GM23338 (cell line): ENCODE data around the gene PRODH2. TPM values are rescaled to one million over a fixed set of nuclear protein-coding genes. Genes with fewer than 3 reads are reported as not detected.
"Not testable (repeated sequence)": the region's sequence is repeated elsewhere in the genome, so short reads cannot be mapped to it uniquely, and the experiment has no call there.

ENCODE experiments used
- ATAC-seq: fragments of 200-7000 bp; cut with Tn5 transposase; 3 replicates; pipeline ENCODE4 v1.9.1; 2020
- DNase-seq: peaks from one replicate; pipeline ENCODE4 v3.0.0-alpha.2; 2015; ENCODE audit warnings: low spot score
- H2AFZ ChIP-seq: fragments of 200-600 bp; sonication (generic); 2 replicates; pipeline ENCODE4 v1.8.0; 2016; ENCODE audit warnings: antibody characterized with exemption, mild to moderate bottlenecking, moderate library complexity
- H3F3A ChIP-seq: fragments of 200-600 bp; sonication (generic); replicated peaks from 2 replicates; pipeline ENCODE4 v1.8.0; 2017; ENCODE audit warnings: antibody characterized with exemption, mixed run types, low read depth
- H3K27ac ChIP-seq: fragments of 200-600 bp; sonication (generic); 2 replicates; pipeline ENCODE4 v1.6.1; 2016; ENCODE audit warnings: low read depth
- H3K27me3 ChIP-seq: fragments of 200-600 bp; sonication (generic); 2 replicates; pipeline ENCODE4 v1.8.0; 2016; ENCODE audit warnings: mild to moderate bottlenecking, mixed run types, moderate library complexity; ENCODE audit not compliant: insufficient read depth
- H3K36me3 ChIP-seq: fragments of 200-600 bp; sonication (generic); 2 replicates; pipeline ENCODE4 v1.8.0; 2016; ENCODE audit warnings: mild to moderate bottlenecking; ENCODE audit not compliant: insufficient read depth
- H3K4me1 ChIP-seq: fragments of 200-600 bp; sonication (generic); 2 replicates; pipeline ENCODE4 v1.8.0; 2016; ENCODE audit warnings: mild to moderate bottlenecking, moderate library complexity; ENCODE audit not compliant: insufficient read depth
- H3K4me2 ChIP-seq: fragments of 200-600 bp; sonication (generic); 2 replicates; pipeline ENCODE4 v1.7.1; 2017; ENCODE audit warnings: mixed run types
- H3K4me3 ChIP-seq: fragments of 200-600 bp; sonication (generic); 2 replicates; pipeline ENCODE4 v1.6.1; 2016; ENCODE audit warnings: mixed run types
- H3K79me2 ChIP-seq: fragments of 200-600 bp; sonication (generic); replicated peaks from 2 replicates; pipeline ENCODE4 v1.8.0; 2017; ENCODE audit warnings: mild to moderate bottlenecking; ENCODE audit not compliant: insufficient read depth
- H3K9me2 ChIP-seq: fragments of 200-600 bp; sonication (generic); 2 replicates; pipeline ENCODE4 v1.8.0; 2017; ENCODE audit not compliant: insufficient read depth
- H4K20me1 ChIP-seq: fragments of 200-600 bp; sonication (generic); replicated peaks from 2 replicates; pipeline ENCODE4 v1.8.0; 2017; ENCODE audit warnings: mild to moderate bottlenecking; ENCODE audit not compliant: insufficient read depth
- H3K27ac Mint-ChIP-seq: 2 replicates; pipeline ENCODE4 v1.8.0; 2020; ENCODE audit warnings: inconsistent platforms, mild to moderate bottlenecking, moderate library complexity, mixed read lengths
- H3K27me3 Mint-ChIP-seq: 3 replicates; pipeline ENCODE4 v1.8.0; 2022; ENCODE audit warnings: low read depth, mild to moderate bottlenecking, moderate library complexity, mixed read lengths, inconsistent platforms; ENCODE audit not compliant: insufficient read depth, poor library complexity
- H3K36me3 Mint-ChIP-seq: 3 replicates; pipeline ENCODE4 v1.8.0; 2021; ENCODE audit warnings: low read depth, mild to moderate bottlenecking, inconsistent platforms, moderate library complexity, mixed read lengths
- H3K4me1 Mint-ChIP-seq: 3 replicates; pipeline ENCODE4 v1.8.0; 2020; ENCODE audit warnings: mild to moderate bottlenecking, inconsistent platforms, mixed read lengths
- H3K4me3 Mint-ChIP-seq: 3 replicates; pipeline ENCODE4 v1.8.0; 2021; ENCODE audit warnings: moderate library complexity, mild to moderate bottlenecking, inconsistent platforms, mixed read lengths
- H3K9me3 Mint-ChIP-seq: 3 replicates; pipeline ENCODE4 v1.8.0; 2020; ENCODE audit warnings: moderate library complexity, mild to moderate bottlenecking, inconsistent platforms, mixed read lengths
- EZH2 ChIP-seq: fragments of 200-600 bp; sonication (generic); IDR thresholded peaks from one replicate; pipeline ENCODE4 v1.8.0; 2017; ENCODE audit warnings: antibody characterized with exemption, mild to moderate bottlenecking, low read depth; ENCODE audit not compliant: unreplicated experiment
- NANOG ChIP-seq: IDR thresholded peaks from 2 replicates; pipeline ENCODE4 v1.6.1; 2016; ENCODE audit warnings: antibody characterized with exemption, borderline replicate concordance
- POLR2AphosphoS5 ChIP-seq: IDR thresholded peaks from 2 replicates; pipeline ENCODE4 v1.6.1; 2016; ENCODE audit warnings: antibody characterized with exemption, low read depth
- polyA plus RNA-seq: library from polyadenylated mRNA; unstranded; fragments of >200 nt; fragmentation: Nextera tagmentation; extraction: Ambion mirVana; gene quantifications from 2 replicates; pipeline ENCODE4 v1.2.1, GENCODE V29; 2016
- total RNA-seq: library from RNA; depleted of rRNA; stranded (reverse); fragments of >200 nt; shearing (Covaris generic); gene quantifications from 2 replicates; pipeline ENCODE4 v1.2.3, GENCODE V29; 2014
- TF ChIP-seq, protein P1 (sequence below), 2 experiments: fragments of 200-600 bp in 1 of 2; sonication (generic) in 1 of 2; conservative IDR thresholded peaks; 2 replicates each; pipeline versions ENCODE4 v1.5.1 to v1.6.1; 2016 to 2017; ENCODE audit warnings: antibody characterized with exemption in 2 of 2, low read depth in 2 of 2, mild to moderate bottlenecking in 2 of 2, moderate library complexity in 1 of 2
- TF ChIP-seq, protein P2 (sequence below): IDR thresholded peaks from 2 replicates; pipeline ENCODE4 v1.6.1; 2016; ENCODE audit warnings: antibody characterized with exemption

The PRODH2 gene
- total and polyA plus RNA-seq, 2 experiments from 2014 or later: not detected

DNA sequence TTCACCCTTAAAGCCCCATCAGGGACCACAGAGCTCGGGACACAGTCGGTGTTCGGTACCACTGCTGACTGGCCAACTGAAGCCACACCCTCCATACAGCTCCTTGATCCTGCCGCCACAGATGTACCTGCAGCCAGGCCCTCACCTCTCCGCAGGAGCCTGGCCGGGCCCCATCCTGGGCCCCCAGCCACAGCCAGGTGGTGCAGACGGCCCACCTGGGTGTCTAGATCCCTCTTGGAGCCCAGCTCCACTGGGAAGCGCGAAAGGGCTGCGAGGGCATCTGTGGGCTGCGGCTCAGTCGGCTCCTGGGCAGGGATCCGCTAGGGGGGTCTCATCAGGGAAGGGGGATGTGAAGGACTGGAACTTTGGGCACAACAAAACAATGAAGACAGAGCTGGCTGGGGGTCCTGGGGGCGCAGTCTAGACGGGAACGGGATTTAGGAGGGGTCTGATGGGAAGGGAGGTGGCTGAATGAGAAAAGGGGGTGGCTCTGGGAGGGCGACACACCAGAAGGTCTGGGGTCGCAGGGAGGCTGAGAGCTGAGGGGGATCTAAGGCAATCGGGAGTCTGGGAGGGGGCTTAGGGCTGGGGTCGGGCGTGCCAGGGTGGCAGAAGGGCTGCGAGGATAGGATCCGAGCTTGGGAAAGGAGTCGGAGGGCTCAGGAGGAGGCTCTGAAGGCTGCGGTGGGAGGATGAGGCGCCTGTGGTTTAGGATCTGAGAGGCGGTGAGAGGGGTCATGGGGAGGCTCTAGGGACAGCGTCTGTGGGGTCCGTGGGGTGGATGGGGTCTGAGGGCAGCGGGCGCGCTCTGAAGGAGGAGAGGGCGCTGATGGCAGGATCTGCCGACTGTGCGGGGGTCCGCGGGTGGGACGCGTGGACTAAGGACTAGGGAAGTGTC, 15.8 kb downstream of the PRODH2 start:
- H3K27ac ChIP-seq: no peak overlapping the region
- H4K20me1 ChIP-seq: no peaks in the 10 kb centered on the region
- TF ChIP-seq, protein P1, sequence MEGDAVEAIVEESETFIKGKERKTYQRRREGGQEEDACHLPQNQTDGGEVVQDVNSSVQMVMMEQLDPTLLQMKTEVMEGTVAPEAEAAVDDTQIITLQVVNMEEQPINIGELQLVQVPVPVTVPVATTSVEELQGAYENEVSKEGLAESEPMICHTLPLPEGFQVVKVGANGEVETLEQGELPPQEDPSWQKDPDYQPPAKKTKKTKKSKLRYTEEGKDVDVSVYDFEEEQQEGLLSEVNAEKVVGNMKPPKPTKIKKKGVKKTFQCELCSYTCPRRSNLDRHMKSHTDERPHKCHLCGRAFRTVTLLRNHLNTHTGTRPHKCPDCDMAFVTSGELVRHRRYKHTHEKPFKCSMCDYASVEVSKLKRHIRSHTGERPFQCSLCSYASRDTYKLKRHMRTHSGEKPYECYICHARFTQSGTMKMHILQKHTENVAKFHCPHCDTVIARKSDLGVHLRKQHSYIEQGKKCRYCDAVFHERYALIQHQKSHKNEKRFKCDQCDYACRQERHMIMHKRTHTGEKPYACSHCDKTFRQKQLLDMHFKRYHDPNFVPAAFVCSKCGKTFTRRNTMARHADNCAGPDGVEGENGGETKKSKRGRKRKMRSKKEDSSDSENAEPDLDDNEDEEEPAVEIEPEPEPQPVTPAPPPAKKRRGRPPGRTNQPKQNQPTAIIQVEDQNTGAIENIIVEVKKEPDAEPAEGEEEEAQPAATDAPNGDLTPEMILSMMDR (conservative IDR thresholded peaks at IDR 0.05; ENCODE audit: low read depth in 2 of 2): no peak
- peak; percentile 29 for TF ChIP-seq EZH2
- H3F3A ChIP-seq: 0 out of 2 replicates have a peak, but pooled peaks cover 4% of the 10 kb centered on the region
- Mint-ChIP-seq H3K27me3 (peaks cover 30% of the 10 kb centered on the region), H3K4me3 (peak overlapping the region; percentile 66), H3K27ac (no peak overlapping the region), H3K36me3 (no peaks in the 10 kb centered on the region), H3K4me1 (peaks cover 9% of the 10 kb centered on the region; the same call in 2 of the 3 replicates), H3K9me3 (no peaks in the 10 kb centered on the region; the same call in 2 of the 3 replicates)
- H3K27me3 ChIP-seq: peaks cover 42% of the 10 kb centered on the region
- no peaks in the 10 kb centered on the region for H3K36me3 ChIP-seq
- H2AFZ ChIP-seq: peak overlapping the region; percentile 93; the same call in 1 of the 2 replicates
- DNase-seq: peak; percentile 56
- peak overlapping the region; percentile 86 for H3K4me2 ChIP-seq
- peaks cover 10% of the 10 kb centered on the region; the same call in 1 of the 2 replicates for H3K4me1 ChIP-seq
- H3K79me2 ChIP-seq: no peaks in the 10 kb centered on the region
- H3K4me3 ChIP-seq: peak overlapping the region; percentile 56
- no peaks in the 10 kb centered on the region for H3K9me2 ChIP-seq
- peak; percentile 37 for ATAC-seq

DNA sequence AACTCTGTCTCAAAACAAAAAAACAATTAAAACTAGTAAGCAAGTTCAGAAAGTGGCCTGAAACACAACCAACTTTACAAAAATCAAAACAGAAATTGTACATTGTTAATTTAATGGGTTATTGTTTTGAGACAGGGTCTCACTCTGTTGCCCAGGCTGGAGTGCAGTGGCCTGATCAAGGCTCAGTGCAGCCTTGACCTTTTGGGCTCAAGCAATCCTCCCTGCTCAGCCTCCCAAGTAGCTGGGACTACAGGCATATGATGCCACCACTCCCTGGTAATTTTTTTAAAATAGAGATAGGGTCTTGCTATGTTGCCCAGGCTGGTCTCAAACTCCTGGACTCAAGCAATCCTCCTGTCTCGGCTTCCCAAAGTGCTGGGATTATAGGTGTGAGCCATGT, 17.1 kb downstream of the PRODH2 start:
- H3K27ac ChIP-seq, H2AFZ ChIP-seq, H3K27ac Mint-ChIP-seq, H3K4me2 ChIP-seq, H4K20me1 ChIP-seq, H3K4me1 ChIP-seq, H3K4me1 Mint-ChIP-seq, H3K79me2 ChIP-seq, H3K36me3 ChIP-seq, H3F3A ChIP-seq, H3K9me3 Mint-ChIP-seq, DNase-seq, H3K36me3 Mint-ChIP-seq, H3K9me2 ChIP-seq, H3K4me3 Mint-ChIP-seq, H3K4me3 ChIP-seq, ATAC-seq: not testable (repeated sequence)
- peaks cover 42% of the 10 kb centered on the region for H3K27me3 ChIP-seq
- peaks cover 34% of the 10 kb centered on the region for H3K27me3 Mint-ChIP-seq

DNA sequence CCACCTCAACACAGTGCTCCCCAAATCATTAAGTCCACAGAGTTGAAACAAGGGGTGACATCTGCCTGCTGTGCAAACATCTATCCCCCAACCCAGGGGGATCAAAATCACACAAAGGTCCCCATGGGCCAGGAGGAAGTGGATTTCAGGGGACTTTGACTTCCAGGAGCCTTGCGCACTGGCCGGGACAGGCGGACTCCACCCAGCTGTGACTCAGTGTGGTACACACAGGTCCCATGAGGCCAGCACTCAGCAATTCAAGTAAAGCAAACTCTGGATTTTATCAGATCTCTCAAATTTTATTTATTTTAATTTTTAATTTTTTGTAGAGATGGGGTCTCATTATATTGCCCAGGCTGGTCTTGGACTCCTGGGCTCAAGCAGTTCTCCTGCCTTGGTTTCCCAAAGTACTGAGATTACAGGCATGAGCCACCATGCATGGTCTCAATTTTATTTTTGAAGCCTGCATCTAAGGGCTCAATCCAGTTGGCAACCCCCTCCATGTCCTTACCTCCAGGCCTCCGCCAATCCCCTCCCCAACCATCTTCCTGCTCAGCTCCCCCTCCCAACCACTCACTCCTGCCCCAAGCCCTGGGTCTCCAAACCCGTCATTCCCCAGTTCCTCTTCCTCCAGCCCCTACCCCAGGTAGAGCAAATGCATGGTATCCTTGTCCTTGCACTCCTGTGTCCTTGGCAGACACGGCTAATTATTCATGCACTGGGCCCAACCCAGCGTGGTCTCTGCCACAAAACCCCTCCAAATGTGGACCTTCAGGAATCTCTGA, 19.1 kb downstream of the PRODH2 start:
- Mint-ChIP-seq H3K36me3 (no peaks in the 10 kb centered on the region), H3K9me3 (no peaks in the 10 kb centered on the region; the same call in 2 of the 3 replicates), H3K4me3 (no peak overlapping the region), H3K27ac (no peak overlapping the region), H3K27me3 (peaks cover 33% of the 10 kb centered on the region), H3K4me1 (peaks cover 11% of the 10 kb centered on the region)
- Histone ChIP-seq H3K9me2 (no peaks in the 10 kb centered on the region), H3K27me3 (peaks cover 37% of the 10 kb centered on the region), H3K36me3 (no peaks in the 10 kb centered on the region), H3F3A (0 out of 2 replicates have a peak, but pooled peaks cover 5% of the 10 kb centered on the region), H2AFZ (no peak overlapping the region), H3K27ac (no peak overlapping the region), H3K4me1 (peaks cover 10% of the 10 kb centered on the region; the same call in 1 of the 2 replicates), H4K20me1 (no peaks in the 10 kb centered on the region), H3K4me2 (no peak overlapping the region), H3K4me3 (no peak overlapping the region), H3K79me2 (no peaks in the 10 kb centered on the region)
- ATAC-seq: no peak
- DNase-seq: no peak
- TF ChIP-seq, protein P2, sequence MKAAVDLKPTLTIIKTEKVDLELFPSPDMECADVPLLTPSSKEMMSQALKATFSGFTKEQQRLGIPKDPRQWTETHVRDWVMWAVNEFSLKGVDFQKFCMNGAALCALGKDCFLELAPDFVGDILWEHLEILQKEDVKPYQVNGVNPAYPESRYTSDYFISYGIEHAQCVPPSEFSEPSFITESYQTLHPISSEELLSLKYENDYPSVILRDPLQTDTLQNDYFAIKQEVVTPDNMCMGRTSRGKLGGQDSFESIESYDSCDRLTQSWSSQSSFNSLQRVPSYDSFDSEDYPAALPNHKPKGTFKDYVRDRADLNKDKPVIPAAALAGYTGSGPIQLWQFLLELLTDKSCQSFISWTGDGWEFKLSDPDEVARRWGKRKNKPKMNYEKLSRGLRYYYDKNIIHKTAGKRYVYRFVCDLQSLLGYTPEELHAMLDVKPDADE: no peak
- TF ChIP-seq NANOG (no peak), POLR2AphosphoS5 (no peak)
